Hematopoietic multipotent progenitor cell treated with erythropoietin and hydrocortisone succinate and interleukin-3 and kit ligand, for 17 days (in vitro differentiated cells): ENCODE data around the gene PLCH1.

ENCODE experiments used
- DNase-seq: peaks from one replicate; pipeline ENCODE4 v3.0.0-alpha.2; 2015; ENCODE audit warnings: low spot score

The PLCH1 gene

DNA sequence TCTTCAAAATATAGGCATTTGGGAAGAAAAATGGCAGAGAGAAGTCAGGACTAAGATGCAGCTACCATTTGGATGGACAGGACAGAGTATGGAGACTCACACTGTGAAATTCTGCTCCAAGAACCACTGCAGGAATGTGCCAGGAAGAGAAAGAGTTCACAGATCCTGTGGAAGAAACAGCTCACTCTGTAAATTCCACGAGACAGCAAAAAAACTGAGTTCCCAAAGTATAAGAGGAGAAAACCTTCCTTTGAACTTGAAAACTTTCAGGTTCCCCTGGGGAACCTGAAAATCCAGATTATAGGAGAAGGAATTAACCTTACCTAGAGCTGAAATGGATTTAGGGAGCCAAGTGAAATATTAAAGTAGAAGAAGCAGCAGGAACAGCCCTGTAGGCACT lies 137.1 kb downstream of the PLCH1 start:
- no peak for DNase-seq

DNA sequence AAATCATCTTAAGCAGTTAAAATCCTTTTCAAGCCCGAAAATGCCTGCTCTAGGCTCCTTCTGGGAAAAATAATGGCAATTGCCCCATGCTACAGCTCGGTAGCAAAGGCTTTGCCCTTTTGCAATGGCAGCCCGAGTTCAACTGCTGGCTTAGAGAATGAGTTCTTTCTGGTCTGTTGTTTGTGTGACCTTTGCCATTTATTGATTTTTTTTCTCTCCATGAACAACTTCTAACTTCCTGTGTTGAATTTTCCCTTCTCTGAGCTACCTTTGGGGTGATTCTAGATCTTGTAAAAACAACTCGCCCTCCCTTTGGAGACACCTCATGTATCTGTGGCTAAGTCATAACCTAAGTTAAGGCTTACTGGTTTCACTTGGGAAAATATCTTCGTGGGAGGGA lies 139.3 kb downstream of the PLCH1 start:
- DNase-seq, result no peak

DNA sequence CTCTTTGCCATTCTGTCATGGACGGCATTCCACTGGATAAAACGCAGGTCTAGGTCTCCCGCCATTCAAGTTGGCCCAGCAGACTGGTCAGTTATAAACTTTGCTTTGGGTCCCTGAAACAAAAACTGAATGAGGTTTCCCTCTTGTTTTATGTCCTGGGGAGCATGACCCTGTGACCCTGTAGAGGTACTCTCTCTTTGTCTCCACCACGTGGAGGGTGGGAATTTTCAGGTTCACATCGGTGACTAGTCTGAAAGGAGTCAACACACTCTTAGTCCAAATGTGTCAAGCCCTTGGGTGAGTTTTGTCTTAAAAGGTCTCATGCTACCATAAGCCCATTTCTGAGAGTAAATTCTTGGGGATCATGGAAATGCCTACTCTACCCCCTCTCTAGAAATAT lies 139.9 kb downstream of the PLCH1 start:
- no peak for DNase-seq

DNA sequence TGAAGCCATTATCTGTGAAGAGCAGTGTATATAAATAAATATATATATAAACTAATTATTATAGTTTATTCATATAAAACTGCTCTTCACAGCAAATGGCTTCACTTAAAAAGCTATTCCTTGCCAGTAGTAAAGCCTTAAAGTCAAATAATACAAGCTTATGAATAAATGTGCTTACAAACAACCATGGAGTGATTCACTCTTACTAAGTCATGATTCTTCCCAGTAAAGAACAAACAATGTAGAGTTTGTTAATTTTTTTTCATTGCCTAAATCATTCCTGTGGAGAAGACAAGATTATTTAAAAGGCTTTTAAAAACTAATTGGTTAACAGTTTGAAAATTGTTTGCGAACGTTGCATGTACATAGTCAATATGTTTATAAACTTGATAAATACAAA lies 140.7 kb downstream of the PLCH1 start:
- DNase-seq, result no peak

DNA sequence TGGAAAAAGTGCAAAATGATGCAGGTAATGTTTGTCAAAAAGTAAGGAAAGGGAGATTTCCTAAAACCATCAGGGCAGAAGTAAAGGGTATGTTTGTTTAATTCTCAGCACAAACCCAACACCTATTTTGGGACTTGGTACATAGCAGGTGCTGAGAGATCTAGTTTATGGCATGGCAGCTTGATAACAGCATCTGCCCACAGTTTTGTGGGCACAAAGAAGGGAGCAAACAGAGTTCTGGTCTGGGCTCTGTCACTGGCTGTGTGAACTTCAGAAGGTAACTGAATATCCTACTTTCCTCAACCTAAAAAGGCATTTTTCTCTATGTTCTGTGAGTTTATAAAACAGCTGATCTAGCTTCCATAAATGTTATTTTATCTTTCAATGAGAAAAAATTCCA lies 141.6 kb downstream of the PLCH1 start:
- DNase-seq, result no peak

DNA sequence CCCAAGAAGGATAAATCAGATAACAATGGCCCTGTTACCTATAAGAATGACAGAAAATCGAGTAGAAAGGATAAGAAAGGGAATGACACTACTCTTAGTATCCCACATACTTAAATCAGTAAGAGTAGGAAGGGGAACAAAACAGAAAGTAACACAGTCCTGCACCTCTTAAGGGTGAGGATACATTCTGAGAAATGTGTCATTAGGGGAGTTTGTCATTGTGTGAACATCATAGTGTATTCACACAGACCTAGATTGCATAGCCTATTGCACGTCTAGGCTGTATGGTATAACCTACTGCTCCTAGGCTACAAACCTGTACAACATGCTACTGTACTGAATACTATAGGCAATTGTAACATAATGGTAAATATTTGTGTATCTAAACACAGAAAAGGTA lies 142.6 kb downstream of the PLCH1 start:
- DNase-seq, result no peak

DNA sequence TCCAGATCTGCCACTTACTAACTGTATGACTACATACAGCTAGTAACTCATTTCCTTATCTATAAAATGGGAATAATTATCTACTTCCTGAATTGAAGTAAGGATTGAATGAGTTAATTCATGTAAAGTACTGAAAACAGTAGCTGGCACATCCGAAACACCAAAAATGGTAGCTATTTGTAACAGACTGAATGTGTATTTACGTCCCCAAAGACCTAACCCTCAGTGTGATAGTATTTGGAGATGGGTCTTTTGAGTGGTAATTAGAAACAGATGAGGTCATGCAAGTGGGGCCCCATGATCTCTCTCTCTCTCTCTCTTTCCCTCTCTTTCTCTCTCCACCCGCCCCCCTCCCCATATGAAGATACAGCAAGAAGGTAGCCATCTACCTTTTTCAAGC lies 146.2 kb downstream of the PLCH1 start:
- DNase-seq, result no peak

DNA sequence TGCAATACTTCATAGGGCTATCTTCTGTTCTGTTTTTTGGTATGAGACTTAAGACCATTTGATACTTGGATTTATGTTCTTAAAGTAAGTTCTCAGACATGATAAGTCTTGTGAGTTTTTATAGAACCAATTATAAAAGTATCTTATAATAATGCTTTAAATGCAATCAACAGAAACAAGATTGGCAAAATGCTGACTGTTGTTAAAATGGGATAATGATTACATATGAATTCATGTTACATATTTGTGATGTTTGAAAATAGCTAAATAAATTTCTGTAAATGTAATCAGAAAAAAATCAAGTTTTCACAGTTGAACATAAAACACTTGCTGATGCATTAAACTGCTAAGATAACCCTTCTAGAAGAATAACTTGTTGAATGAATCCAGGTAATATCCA lies 148.3 kb downstream of the PLCH1 start:
- no peak for DNase-seq

DNA sequence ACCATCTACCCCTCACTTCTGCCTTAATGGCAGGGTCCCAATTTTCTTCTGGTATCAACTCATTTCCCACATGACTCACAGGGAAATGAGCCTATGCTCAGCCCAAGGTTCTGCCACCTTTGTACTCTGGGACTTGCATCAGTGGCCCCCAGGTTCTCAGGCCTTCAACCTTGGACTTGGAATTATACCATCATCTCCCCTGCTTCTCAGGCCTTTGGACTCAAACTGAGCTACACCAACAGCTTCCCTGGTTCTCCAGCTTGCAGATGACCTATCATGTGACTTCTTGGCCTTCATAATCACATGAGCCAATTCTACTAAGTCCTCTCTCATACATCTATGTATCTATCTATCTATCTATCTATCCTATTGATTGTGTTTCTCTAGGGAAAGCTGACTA lies 149.5 kb downstream of the PLCH1 start:
- no peak for DNase-seq

DNA sequence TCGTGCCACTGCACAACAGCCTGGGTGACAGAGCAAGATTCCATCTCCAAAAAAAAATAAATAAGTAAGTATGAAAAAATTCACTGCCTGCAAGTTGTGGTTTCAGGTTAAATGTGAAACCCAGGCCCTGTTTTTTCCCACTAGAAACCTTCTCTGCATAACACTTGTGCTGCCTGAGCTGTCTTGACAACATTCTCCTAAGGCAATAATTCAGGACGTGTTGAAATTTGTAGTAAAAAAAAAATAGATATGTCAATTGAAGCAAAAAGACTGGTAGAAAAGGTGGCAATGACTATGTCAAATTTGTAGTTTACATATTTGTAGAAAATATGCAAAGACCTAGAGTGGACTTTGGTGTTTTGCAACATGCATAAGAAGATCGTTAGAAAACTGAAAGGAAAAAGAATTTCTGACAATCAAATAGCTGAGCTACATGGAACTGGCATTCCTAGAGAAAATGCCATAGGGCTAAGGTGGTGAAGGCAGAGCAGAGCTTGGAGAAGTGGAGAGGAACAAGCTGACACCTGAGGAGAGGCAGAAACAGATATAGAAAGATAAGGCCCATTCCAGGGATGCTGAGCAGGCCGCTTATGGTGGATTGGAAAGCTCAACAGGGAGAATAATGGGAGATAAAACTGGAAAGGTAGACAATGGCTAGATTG lies 150.2 kb downstream of the PLCH1 start:
- no peak for DNase-seq

DNA sequence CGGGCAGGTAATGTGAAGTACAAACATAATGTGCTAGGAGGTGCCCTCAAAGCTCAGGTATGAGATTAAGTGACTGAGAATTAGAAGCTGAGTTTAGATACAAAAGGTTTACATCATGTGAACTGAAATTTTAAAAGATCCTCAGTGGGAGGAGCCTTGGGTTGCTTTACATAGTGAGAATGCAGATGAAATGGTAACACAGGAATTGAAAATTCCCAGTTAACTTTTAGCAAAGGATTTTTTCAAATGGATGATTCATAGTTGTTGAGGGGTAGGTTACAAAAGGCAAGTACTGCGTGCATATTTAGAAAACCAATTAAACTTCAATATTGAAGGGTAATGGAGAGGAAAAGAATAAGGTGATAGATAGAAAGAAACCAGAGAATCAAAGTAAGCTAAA lies 157.3 kb downstream of the PLCH1 start:
- no peak for DNase-seq

DNA sequence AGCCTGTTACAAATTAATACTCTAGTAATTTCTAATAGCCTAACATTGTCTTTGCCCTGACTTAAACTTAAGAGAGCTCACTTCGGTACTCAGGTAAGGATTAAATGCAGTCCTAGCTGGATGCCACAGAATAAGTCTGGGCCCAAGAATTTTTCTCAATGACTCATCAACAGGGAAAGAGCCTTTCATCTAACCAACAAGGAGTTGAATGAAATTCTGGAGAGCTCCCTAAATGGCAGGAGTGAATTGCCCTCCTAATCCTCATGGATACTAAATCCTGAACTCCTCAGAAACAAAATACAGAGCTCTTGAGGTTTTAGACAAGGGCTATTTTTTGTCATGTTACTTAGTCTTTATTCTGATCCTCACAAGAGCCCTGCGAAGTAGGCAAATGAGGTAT lies 159.5 kb downstream of the PLCH1 start:
- DNase-seq, result no peak

DNA sequence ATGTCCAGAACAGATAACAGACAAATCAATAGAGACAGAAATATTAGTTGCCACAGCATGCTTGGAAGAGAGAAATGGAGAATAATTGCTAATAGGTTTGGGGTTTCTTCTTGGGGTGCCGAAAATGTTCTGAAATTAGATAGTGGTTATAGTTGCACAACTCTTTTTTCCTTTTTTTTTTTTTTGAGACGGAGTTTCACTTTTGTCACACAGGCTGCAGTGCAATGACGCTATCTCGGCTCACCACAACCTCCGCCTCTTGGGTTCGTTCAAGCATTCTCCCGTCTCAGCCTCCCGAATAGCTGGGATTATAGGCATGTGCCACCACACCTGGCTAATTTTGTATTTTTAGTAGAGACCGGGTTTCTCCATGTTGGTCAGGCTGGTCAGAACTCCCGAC lies 163.3 kb downstream of the PLCH1 start:
- no peak for DNase-seq

DNA sequence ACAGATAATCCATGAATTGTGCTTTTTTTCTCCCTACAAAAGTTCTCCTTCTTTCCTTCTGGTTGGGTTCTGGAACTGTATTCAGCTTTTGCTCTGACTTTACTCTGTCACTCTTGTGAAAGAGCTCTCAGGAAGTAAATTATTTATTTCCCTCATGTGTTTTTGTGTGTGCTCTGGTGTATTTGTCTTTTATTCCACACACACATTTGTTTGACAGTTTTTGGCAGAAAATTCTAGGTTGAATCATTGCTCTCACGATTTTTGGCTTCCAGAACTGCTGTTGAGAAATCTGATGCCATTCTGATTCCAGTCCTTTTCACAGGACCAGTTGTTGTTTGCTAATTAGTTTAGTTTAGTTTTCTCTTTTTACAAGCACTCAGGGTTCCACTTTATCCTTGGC lies 172.8 kb downstream of the PLCH1 start:
- DNase-seq, result no peak

DNA sequence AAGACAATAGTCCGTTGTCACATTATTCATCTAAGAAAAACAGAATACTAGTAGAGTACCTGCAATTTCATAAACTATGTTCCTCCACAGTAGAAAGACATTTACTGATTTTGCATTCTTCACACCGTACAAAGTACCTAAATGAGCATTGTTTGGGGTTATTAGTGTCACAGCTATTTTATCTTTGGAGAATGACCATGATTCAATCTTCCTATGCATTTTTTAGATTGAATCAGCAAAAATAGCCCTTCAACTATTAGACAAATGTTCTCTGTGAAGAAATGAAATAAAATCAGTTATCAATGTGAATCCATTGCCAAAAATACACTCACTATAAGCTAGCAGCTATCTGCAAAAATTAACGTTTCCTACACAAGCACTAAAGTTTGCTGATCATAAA lies 176.6 kb downstream of the PLCH1 start:
- no peak for DNase-seq

DNA sequence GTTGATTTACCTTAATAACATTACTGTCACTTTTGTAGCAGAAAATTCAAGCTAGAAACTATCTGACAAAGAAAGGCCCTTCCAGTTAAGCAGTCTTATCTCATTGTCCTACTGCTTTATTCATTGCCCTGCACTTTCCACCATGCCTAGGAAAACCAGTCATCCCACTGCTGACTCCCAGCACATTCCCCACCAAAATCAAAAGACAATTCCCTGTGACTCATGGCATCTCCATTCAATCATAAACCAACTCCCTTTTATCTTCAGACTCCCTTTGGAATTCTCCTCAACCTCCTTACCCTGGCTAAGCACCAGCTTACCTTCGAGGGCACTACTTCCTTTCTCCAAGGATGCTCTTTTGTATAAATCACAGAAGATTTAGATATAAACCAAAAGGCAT lies 184.3 kb downstream of the PLCH1 start:
- DNase-seq, result no peak

DNA sequence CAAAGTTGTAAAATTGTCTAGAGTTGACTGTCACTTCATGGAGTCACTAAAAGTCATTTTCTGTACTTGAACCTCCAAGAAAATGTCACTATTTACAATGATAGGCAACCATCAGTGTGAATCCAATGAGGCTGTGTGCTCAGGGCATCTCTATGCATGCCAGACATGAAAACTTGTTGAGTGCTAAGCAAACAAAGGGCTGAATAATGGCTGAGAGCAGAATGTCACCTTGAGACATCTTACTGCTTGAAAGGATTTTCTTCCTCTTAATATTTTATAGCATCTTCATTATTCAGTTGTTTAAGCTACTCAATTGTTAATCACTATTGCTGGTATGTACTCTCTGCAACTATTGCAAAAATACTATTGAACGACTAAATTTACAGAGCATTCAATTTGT lies 184.7 kb downstream of the PLCH1 start:
- DNase-seq, result no peak

DNA sequence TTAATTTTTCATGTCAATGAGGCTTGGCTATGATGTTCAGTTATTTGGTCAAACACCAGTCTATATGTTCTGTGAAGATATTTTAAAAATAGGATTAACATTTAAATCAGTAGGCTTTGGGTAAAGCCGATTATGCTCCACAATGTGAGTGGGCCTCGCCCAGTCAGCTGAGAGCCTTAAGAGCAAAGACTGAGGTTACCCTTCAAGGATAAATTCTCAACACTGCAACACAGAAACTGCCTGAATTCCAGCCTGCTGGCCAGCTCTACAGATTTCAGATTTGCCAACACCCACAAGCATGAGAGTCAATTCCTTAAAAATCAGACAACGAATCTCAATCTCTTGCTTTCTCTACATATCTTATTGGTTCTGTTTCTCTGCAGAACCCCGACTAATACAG lies 188.3 kb downstream of the PLCH1 start:
- DNase-seq, result no peak

DNA sequence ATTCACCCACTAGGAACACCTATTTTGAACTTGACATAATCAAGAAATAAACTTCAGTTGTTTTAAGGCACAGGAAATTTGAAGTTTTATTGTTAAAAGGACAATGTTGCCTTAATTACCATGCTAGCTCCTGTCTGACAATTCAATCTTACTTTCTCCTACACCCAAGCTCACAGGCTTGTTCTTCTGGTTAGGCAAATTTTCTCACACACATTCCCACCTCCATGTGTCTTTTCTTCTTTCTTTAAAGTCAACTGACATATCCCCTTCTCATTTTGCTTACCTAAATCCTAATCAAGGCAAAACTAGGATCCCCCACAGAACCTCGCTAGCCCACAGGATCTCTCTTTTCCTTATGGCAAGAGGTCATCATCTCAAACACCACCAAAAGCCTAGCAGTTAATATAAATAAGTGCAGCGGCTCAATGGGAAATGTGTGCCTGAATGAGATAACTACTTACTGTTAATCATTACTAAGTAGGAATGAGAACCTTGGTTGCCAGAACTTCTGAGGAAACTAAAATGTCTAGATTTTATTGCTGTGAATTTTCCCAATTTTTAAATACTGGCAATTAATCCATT lies 189.3 kb downstream of the PLCH1 start:
- no peak for DNase-seq

DNA sequence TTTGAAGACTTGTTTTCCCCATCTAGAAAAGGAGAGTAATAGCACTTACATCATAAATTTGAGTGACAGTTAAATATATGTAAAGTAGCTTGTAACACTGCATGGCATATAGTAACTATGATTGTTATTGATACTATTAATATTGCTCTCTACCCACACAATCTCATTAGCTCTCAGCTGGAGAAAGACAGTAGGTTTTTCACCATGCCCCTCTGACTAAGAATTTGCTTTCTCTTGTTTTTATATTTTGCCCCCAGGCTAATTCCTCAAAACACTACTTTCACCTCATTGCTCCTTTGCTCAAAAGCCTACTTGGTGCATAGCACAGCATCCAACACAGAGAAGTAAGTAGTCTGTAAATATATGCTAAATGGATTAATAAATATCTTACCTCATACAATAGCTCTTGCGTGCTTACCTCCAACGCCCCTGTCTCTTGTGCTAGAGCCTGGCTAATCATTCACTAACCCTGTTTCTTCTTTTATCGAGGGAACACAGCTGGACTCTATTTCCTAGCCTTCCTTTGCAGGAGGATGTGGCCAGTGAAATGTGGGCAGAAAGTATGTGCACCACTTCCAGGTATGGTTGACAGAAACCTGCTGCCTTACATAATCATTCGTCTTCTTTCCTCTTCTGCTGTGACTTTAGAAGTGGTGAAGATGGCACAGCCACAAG lies 190.0 kb downstream of the PLCH1 start:
- DNase-seq, result no peak

DNA sequence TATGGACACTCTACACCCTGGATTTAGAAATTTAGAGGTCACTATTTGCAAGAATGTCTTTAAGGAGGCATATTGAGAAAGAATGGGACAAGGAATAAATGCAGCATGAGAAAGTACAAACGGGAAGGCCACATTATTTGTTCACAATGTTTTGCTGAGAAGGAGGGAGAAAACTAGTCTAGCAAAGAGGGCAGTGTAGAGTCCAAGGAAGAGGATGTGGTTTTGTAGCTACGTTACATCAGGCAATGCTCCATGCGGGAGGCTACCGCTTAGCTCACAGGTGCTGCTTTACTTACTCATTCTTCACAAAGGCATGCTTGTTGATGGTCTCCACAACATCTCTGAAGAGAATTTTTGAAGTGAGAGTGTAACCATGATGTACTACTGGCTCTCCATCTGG lies 191.1 kb downstream of the PLCH1 start:
- no peak for DNase-seq

DNA sequence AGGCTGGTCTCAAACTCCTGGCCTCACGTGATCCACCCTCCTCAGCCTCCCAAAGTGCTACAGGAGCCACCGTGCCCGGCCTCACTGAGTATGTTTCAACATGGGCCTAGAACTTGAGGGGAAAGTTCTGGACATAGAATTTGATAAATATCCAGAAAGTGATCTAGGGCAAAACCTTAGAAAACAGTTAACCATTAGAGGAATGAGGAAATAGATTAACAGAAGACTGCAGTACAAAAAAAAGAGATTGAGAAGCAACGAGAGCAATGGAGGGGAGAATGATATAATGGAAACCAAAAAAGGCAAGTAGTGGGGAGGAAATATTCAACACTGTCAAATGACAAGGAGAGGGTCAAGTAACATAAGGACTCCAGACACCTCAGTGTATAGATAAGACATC lies 191.5 kb downstream of the PLCH1 start:
- no peak for DNase-seq

DNA sequence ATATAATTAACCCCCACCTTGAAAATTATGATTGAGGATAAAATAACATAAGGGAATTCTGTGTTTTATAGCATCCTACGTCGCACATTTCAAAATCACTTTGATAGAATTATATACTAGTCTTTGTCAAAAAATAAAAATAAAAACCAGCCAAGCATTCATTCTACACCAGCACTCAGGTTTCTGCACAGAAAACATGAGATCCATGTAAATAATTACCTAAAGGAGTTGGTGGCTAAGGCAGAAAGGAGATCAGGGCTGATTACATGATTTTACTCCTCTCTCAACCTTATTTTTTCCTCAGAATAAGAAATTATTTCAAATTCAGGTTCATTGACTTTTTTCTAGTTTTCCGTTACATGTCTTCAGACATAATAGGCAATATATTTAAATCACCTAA lies 194.5 kb downstream of the PLCH1 start:
- no peak for DNase-seq

DNA sequence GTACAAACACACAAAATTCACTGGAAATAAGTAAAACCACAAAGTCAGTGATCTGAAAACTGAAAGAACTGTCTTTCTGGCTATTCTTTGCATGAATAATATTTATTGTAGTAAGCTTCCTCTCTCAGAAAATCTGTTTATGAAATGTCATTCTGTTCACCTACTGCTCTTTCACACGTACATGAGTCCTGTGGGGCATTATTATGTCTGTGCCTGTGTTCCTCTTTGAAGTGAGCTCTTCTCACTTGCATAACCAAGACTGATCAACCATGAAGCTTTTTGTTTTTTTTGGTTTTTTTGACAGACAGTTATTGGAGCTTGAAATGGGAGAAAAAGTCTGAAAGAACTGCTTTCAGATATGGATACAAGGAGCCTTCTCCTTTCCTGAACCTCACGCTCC lies 195.8 kb downstream of the PLCH1 start:
- no peak for DNase-seq
